Measurements from ENCODE around the gene PRR15. TPM values are rescaled to one million over a fixed set of nuclear protein-coding genes. Genes with fewer than 3 reads are reported as not detected.

PRR15 gene
- total and polyA plus RNA-seq, 2 of the 8 experiments (the other 6 are each of a cell fraction or from before 2014, with no cell fraction given) = 4.9 to 7.9 TPM

DNA sequence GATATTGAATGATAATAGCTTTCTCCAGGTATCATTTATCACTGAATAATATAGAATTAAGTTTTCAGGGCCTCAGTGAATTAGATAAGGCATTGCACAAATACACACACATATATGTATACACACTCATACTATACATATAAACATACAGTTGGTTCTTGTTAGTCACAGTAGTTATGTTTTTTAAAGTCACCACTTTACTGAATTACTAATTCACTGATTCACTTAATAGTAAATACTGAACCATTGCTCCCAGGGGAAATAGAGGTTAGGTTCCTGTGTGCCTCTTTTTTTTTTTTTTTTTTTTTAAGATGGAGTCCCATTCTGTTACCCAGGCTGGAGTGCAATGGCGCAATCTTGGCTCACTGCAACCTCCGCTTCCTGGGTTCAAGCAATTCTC, 33.6 kb downstream of the PRR15 start:
- H3K27me3 ChIP-seq (replicated peaks in 1 of 4; ENCODE audit: control insufficient read depth in 3 of 4, extremely low read depth in 1 of 4, insufficient read depth in 3 of 4, low read length in 3 of 4) = no peaks in the 10 kb centered on the region
- DNase-seq (ENCODE audit: low read depth in 1 of 2, low spot score in 2 of 2) (no peak), FAIRE-seq (no peak)
- H2BK120ac ChIP-seq (replicated peaks; ENCODE audit: low read depth, low read length) = no peak overlapping the region
- H3K18ac ChIP-seq (ENCODE audit: extremely low read depth, low read length) = no peak overlapping the region
- no peak overlapping the region for H3K4me3 ChIP-seq (ENCODE audit: extremely low read depth in 1 of 4, insufficient read depth in 2 of 4, low read depth in 3 of 4, low read length in 4 of 4)
- H3K4ac ChIP-seq (replicated peaks; ENCODE audit: insufficient read length, low read depth, low read length) = no peak overlapping the region
- no peak overlapping the region for H3K56ac ChIP-seq (replicated peaks; ENCODE audit: insufficient read length, low read depth, low read length)
- H3K9ac ChIP-seq (replicated peaks in 1 of 4; ENCODE audit: extremely low read depth in 1 of 4, low read depth in 3 of 4, low read length in 3 of 4) = no peak overlapping the region
- ChIA-PET POLR2A (ENCODE audit: partially characterized antibody) (no interaction called here), CTCF (ENCODE audit: partially characterized antibody) (interaction anchor here (3.6 kb wide), 1 partner anchor 9 kb away, joined by 19 read pairs; no protein-coding TSS in a partner anchor)
- H2BK5ac ChIP-seq (ENCODE audit: low read depth, low read length) = no peak overlapping the region
- TF ChIP-seq SIRT6 (IDR thresholded peaks at IDR 0.05; ENCODE audit: low read length) = no peak
- TF ChIP-seq, protein P1, sequence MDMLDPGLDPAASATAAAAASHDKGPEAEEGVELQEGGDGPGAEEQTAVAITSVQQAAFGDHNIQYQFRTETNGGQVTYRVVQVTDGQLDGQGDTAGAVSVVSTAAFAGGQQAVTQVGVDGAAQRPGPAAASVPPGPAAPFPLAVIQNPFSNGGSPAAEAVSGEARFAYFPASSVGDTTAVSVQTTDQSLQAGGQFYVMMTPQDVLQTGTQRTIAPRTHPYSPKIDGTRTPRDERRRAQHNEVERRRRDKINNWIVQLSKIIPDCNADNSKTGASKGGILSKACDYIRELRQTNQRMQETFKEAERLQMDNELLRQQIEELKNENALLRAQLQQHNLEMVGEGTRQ (IDR thresholded peaks at IDR 0.05; ENCODE audit: low read length) = no peak
- no peak for TF ChIP-seq KDM4A (IDR thresholded peaks at IDR 0.05; ENCODE audit: low read depth, low read length, severe bottlenecking)
- TF ChIP-seq MAFK (IDR thresholded peaks at IDR 0.05; ENCODE audit: low read depth, low read length) = no peak
- TF ChIP-seq SIN3A (conservative IDR thresholded peaks at IDR 0.05 in 1 of 2, IDR thresholded peaks at IDR 0.05 in 1 of 2; ENCODE audit: low read depth in 1 of 2, low read length in 2 of 2) = no peak
- TF ChIP-seq RAD21 (IDR thresholded peaks at IDR 0.05 in 1 of 2, conservative IDR thresholded peaks at IDR 0.05 in 1 of 2; ENCODE audit: low read depth in 2 of 2, low read length in 2 of 2) = no peak
- TF ChIP-seq SUZ12 (IDR thresholded peaks at IDR 0.05; ENCODE audit: low read length) = no peak
- no peak overlapping the region for H3K23ac ChIP-seq (ENCODE audit: insufficient read length)
- no peak overlapping the region for H3K4me2 ChIP-seq (ENCODE audit: insufficient read depth in 1 of 2, low read depth in 2 of 2, low read length in 2 of 2)
- no peaks in the 10 kb centered on the region for H4K20me1 ChIP-seq (replicated peaks in 1 of 2; ENCODE audit: control insufficient read depth in 1 of 2, insufficient read depth in 2 of 2, low read length in 2 of 2)
- H3K79me2 ChIP-seq (ENCODE audit: control insufficient read depth in 1 of 2, insufficient read depth in 2 of 2, low read length in 2 of 2) = no peaks in the 10 kb centered on the region
- H3K36me3 ChIP-seq (ENCODE audit: control insufficient read depth in 2 of 4, insufficient read depth in 4 of 4, low read length in 3 of 4) = no peaks in the 10 kb centered on the region
- no peaks in the 10 kb centered on the region for H3K79me1 ChIP-seq (ENCODE audit: low read depth, low read length)
- H4K5ac ChIP-seq (ENCODE audit: insufficient read length, low read depth, low read length) = no peak overlapping the region
- no peak overlapping the region for H2BK15ac ChIP-seq (ENCODE audit: low read length)
- peaks cover 0 to 2% (median 1%) of the 10 kb centered on the region in 4 experiments; a peak in 2 of 7 replicates for H3K4me1 ChIP-seq (replicated peaks in 1 of 4; ENCODE audit: control insufficient read depth in 3 of 4, insufficient read depth in 4 of 4, low read length in 3 of 4)
- no peak overlapping the region for H2BK20ac ChIP-seq (ENCODE audit: low read length)
- H4K8ac ChIP-seq (ENCODE audit: extremely low read depth, insufficient read depth, low read length) = no peak overlapping the region
- H3K27ac ChIP-seq (ENCODE audit: low read depth, low read length) = no peak overlapping the region
- 100% methylated on average over 1 of the region's 2 CpGs; no CpG with 5 or more reads in 1 of the 2 experiments for WGBS, 2 experiments (ENCODE audit: extremely low coverage in 1 of 2, insufficient coverage in 1 of 2, insufficient read length in 1 of 2, insufficient replicate concordance in 2 of 2, low coverage in 1 of 2, low lambda C conversion rate in 2 of 2, missing lambda C conversion rate in 1 of 2)
- H2AK5ac ChIP-seq (ENCODE audit: low read depth, low read length) = no peak overlapping the region
- H2BK12ac ChIP-seq (ENCODE audit: low read depth, low read length) = no peak overlapping the region
- H2AFZ ChIP-seq (ENCODE audit: low read length) = no peak overlapping the region
- no peaks in the 10 kb centered on the region for H3K9me3 ChIP-seq (ENCODE audit: insufficient read depth in 2 of 2, low read depth in 1 of 2, low read length in 1 of 2)
- no peak overlapping the region for H3K14ac ChIP-seq (ENCODE audit: insufficient read length)
- H4K91ac ChIP-seq (replicated peaks; ENCODE audit: insufficient read length, low read length) = no peak overlapping the region
- no peaks in the 10 kb centered on the region; the same call in 1 of the 2 replicates for H3K23me2 ChIP-seq (ENCODE audit: low read depth, low read length)

Measured in H1 (cell line).